PC-9 (cell line): Measurements from ENCODE around the gene COX6A1.

Experiments
- EZH2 ChIP-seq: fragments of 200-600 bp; sonication (generic); IDR thresholded peaks from 2 replicates; pipeline ENCODE4 v1.8.0; 2017; ENCODE audit warnings: antibody characterized with exemption, low read depth
- TF ChIP-seq, protein P1 (sequence below): fragments of 200-600 bp; sonication (generic); conservative IDR thresholded peaks from 2 replicates; pipeline ENCODE4 v1.6.1; 2017; ENCODE audit warnings: mixed run types, antibody characterized with exemption, mild to moderate bottlenecking, moderate library complexity

DNA sequence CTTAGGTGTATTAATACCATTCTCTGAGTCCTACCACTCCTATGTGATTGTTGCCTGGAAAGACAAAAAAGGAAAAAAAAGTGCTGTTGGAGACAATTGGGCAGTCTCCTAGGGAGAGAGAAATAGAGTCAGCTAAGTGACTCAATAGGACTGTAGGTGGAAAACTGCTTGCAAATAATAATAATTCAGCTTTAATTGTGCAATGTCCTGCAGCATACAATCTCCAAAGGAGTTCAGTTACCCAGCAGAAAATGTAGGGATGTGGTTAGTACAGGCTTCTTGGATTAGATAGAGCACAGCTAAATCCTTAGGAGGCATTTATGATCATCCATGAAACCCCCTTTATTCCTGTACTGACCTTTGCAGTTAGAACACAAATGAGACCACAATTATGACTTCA, 34.6 kb downstream of the COX6A1 start:
- TF ChIP-seq, protein P1, sequence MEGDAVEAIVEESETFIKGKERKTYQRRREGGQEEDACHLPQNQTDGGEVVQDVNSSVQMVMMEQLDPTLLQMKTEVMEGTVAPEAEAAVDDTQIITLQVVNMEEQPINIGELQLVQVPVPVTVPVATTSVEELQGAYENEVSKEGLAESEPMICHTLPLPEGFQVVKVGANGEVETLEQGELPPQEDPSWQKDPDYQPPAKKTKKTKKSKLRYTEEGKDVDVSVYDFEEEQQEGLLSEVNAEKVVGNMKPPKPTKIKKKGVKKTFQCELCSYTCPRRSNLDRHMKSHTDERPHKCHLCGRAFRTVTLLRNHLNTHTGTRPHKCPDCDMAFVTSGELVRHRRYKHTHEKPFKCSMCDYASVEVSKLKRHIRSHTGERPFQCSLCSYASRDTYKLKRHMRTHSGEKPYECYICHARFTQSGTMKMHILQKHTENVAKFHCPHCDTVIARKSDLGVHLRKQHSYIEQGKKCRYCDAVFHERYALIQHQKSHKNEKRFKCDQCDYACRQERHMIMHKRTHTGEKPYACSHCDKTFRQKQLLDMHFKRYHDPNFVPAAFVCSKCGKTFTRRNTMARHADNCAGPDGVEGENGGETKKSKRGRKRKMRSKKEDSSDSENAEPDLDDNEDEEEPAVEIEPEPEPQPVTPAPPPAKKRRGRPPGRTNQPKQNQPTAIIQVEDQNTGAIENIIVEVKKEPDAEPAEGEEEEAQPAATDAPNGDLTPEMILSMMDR: no peak
- TF ChIP-seq EZH2: no peak
